Fibroblast of skin of back (primary cell): ENCODE measurements around the gene STUM. TPM values are rescaled to one million over a fixed set of nuclear protein-coding genes. Genes with fewer than 3 reads are reported as not detected.
"Not testable (repeated sequence)": the region's sequence is repeated elsewhere in the genome, so short reads cannot be mapped to it uniquely, and the experiment has no call there.

ENCODE experiments used
- DNase-seq: peaks from one replicate; pipeline ENCODE4 v3.0.0-alpha.2; 2013
- polyA plus RNA-seq, 2 experiments: library from polyadenylated mRNA; unstranded; fragments of 120-200 nt; gene quantifications; one replicate each; pipeline ENCODE4 v1.2.1, GENCODE V29; 2013; ENCODE audit not compliant: insufficient read length in 2 of 2

STUM gene
- not detected for polyA plus RNA-seq (2013, experiment 1 of 2; ENCODE audit: insufficient read length)
- 0.05 TPM for polyA plus RNA-seq (2013, experiment 2 of 2; ENCODE audit: insufficient read length)

- DNase-seq = peak; percentile 29
These were observed at the start of gene STUM for GRCh38 chr1:226548256-226549093. Gene STUM (plus strand): TSS chr1:226548764. CDS start chr1:226548905, 141 bp downstream.

GRCh38 chr1:226499699-226500098, 48.9 kb upstream of the STUM start:
- not testable (repeated sequence) for DNase-seq

GRCh38 chr1:226506021-226506420, 42.5 kb upstream of the STUM start:
- no peak for DNase-seq

- no peak for DNase-seq
These were observed 41.6 kb upstream of the STUM start for GRCh38 chr1:226506921-226507320.

- DNase-seq = peak; percentile 7
These were observed 38.1 kb upstream of the STUM start for GRCh38 chr1:226510453-226510852.

- DNase-seq = no peak
These were observed 37.3 kb upstream of the STUM start for GRCh38 chr1:226511296-226511695.

GRCh38 chr1:226512076-226512728, 36.4 kb upstream of the STUM start:
- DNase-seq = no peak

GRCh38 chr1:226518375-226518774, 30.2 kb upstream of the STUM start:
- DNase-seq = no peak

- DNase-seq = no peak
These were observed 29.4 kb upstream of the STUM start for GRCh38 chr1:226519135-226519534.

GRCh38 chr1:226519716-226520598, 28.6 kb upstream of the STUM start:
- DNase-seq = no peak

- no peak for DNase-seq
These were observed 27.8 kb upstream of the STUM start for GRCh38 chr1:226520640-226521355.

GRCh38 chr1:226523646-226524406, 24.7 kb upstream of the STUM start:
- no peak for DNase-seq

GRCh38 chr1:226524547-226524946, 24.0 kb upstream of the STUM start:
- DNase-seq = no peak

GRCh38 chr1:226525750-226526149, 22.8 kb upstream of the STUM start:
- DNase-seq = no peak

GRCh38 chr1:226526801-226527595, 21.6 kb upstream of the STUM start:
- DNase-seq = peak; percentile 19

GRCh38 chr1:226529891-226530290, 18.7 kb upstream of the STUM start:
- DNase-seq = no peak

GRCh38 chr1:226530591-226530990, 18.0 kb upstream of the STUM start:
- DNase-seq = no peak

- no peak for DNase-seq
These were observed 17.0 kb upstream of the STUM start for GRCh38 chr1:226531360-226532093.

GRCh38 chr1:226532553-226532952, 16.0 kb upstream of the STUM start:
- peak; percentile 14 for DNase-seq

- no peak for DNase-seq
These were observed 15.3 kb upstream of the STUM start for GRCh38 chr1:226533220-226533619.
